ENCODE results near the gene KRT9. TPM values are rescaled to one million over a fixed set of nuclear protein-coding genes. Genes with fewer than 3 reads are reported as not detected.
"Not testable (repeated sequence)": the region's sequence is repeated elsewhere in the genome, so short reads cannot be mapped to it uniquely, and the experiment has no call there.

Gene KRT9
- total and polyA plus RNA-seq, 4 donors = not detected

GRCh38 chr17:41613277-41614082 is 41.6 kb upstream of the KRT9 start:
- no peak for ATAC-seq (ENCODE audit: insufficient read depth, low FRiP score)
- Histone ChIP-seq H3K27me3 (ENCODE audit: control insufficient read depth in 3 of 3, insufficient read depth in 3 of 3, low read length in 2 of 3) (peaks cover 0 to 3% (median 0%) of the 10 kb centered on the region in 3 donors), H3K27ac (ENCODE audit: low read depth in 1 of 2, low read length in 1 of 2) (no peak overlapping the region), H3K36me3 (ENCODE audit: control insufficient read depth in 4 of 4, insufficient read depth in 4 of 4, low read length in 4 of 4) (no peaks in the 10 kb centered on the region), H3K9me3 (ENCODE audit: control insufficient read depth in 4 of 4, insufficient read depth in 3 of 4, low read length in 3 of 4) (no peaks in the 10 kb centered on the region), H3K9ac (ENCODE audit: insufficient read depth in 1 of 2, low read length in 2 of 2) (no peak overlapping the region), H3K4me1 (ENCODE audit: control insufficient read depth in 5 of 5, insufficient read depth in 5 of 5, low read length in 5 of 5) (no peaks in the 10 kb centered on the region), H3K4me3 (no peak overlapping the region)
- TF ChIP-seq CTCF (IDR thresholded peaks at IDR 0.05; ENCODE audit: control extremely low read depth, extremely low read depth) = no peak
- DNase-seq = no peak
- 80 to 89% methylated on average over 11 of the region's 11 CpGs for WGBS, 2 donors

GRCh38 chr17:41612376-41613160 is 40.7 kb upstream of the KRT9 start, which contains the start of gene KRT16:
TSS of gene KRT16 (minus strand) at chr17:41612767. CDS start at chr17:41612688, 79 bp downstream.
- 76 to 80% methylated on average over 30 to 31 of the region's 31 CpGs for WGBS, 2 donors
- peak in 1 of 3 donors; percentile 9 for DNase-seq
- not testable (repeated sequence) for H3K36me3 ChIP-seq (ENCODE audit: control insufficient read depth in 4 of 4, insufficient read depth in 4 of 4, low read length in 4 of 4); H3K4me3 ChIP-seq; H3K9me3 ChIP-seq (ENCODE audit: control insufficient read depth in 4 of 4, insufficient read depth in 3 of 4, low read length in 3 of 4); H3K27ac ChIP-seq (ENCODE audit: low read depth in 1 of 2, low read length in 1 of 2); H3K27me3 ChIP-seq (ENCODE audit: control insufficient read depth in 3 of 3, insufficient read depth in 3 of 3, low read length in 2 of 3); H3K9ac ChIP-seq (ENCODE audit: insufficient read depth in 1 of 2, low read length in 2 of 2); ATAC-seq (ENCODE audit: insufficient read depth, low FRiP score); H3K4me1 ChIP-seq (ENCODE audit: control insufficient read depth in 5 of 5, insufficient read depth in 5 of 5, low read length in 5 of 5)

- Histone ChIP-seq H3K27me3 (ENCODE audit: control insufficient read depth in 3 of 3, insufficient read depth in 3 of 3, low read length in 2 of 3) (peaks cover 0 to 3% (median 0%) of the 10 kb centered on the region in 3 donors), H3K4me1 (ENCODE audit: control insufficient read depth in 5 of 5, insufficient read depth in 5 of 5, low read length in 5 of 5) (no peaks in the 10 kb centered on the region), H3K27ac (ENCODE audit: low read depth in 1 of 2, low read length in 1 of 2) (no peak overlapping the region), H3K9ac (ENCODE audit: insufficient read depth in 1 of 2, low read length in 2 of 2) (no peak overlapping the region), H3K4me3 (no peak overlapping the region), H3K9me3 (ENCODE audit: control insufficient read depth in 4 of 4, insufficient read depth in 3 of 4, low read length in 3 of 4) (peaks cover 0 to 3% (median 2%) of the 10 kb centered on the region in 4 donors), H3K36me3 (ENCODE audit: control insufficient read depth in 4 of 4, insufficient read depth in 4 of 4, low read length in 4 of 4) (no peaks in the 10 kb centered on the region)
- peak in 1 of 3 donors; percentile 8 for DNase-seq
- no peak for ATAC-seq (ENCODE audit: insufficient read depth, low FRiP score)
- no peak for TF ChIP-seq CTCF (IDR thresholded peaks at IDR 0.05; ENCODE audit: control extremely low read depth, extremely low read depth)
- WGBS, 2 donors = 87 to 92% methylated on average over 25 of the region's 25 CpGs
These were observed 39.2 kb upstream of the KRT9 start for GRCh38 chr17:41610965-41611640.

- H3K9me3 ChIP-seq (ENCODE audit: control insufficient read depth in 4 of 4, insufficient read depth in 3 of 4, low read length in 3 of 4); H3K9ac ChIP-seq (ENCODE audit: insufficient read depth in 1 of 2, low read length in 2 of 2); H3K27me3 ChIP-seq (ENCODE audit: control insufficient read depth in 3 of 3, insufficient read depth in 3 of 3, low read length in 2 of 3); H3K4me3 ChIP-seq; ATAC-seq (ENCODE audit: insufficient read depth, low FRiP score); H3K27ac ChIP-seq (ENCODE audit: low read depth in 1 of 2, low read length in 1 of 2); H3K36me3 ChIP-seq (ENCODE audit: control insufficient read depth in 4 of 4, insufficient read depth in 4 of 4, low read length in 4 of 4); H3K4me1 ChIP-seq (ENCODE audit: control insufficient read depth in 5 of 5, insufficient read depth in 5 of 5, low read length in 5 of 5): not testable (repeated sequence)
- peak in 2 of 3 donors; percentile 24 to 46 for DNase-seq
- 18 to 23% methylated on average over 10 of the region's 10 CpGs for whole genome bisulfite sequencing, 2 donors
These were observed 38.2 kb upstream of the KRT9 start for GRCh38 chr17:41610061-41610517.

GRCh38 chr17:41606930-41607329 is 35.1 kb upstream of the KRT9 start:
- DNase-seq = not testable (repeated sequence)

More at GRCh38 chr17:41606930-41607329, 35.1 kb upstream of the KRT9 start:
- not testable (repeated sequence) for H3K9me3 ChIP-seq (ENCODE audit: control insufficient read depth in 4 of 4, insufficient read depth in 3 of 4, low read length in 3 of 4); ATAC-seq (ENCODE audit: insufficient read depth, low FRiP score); H3K27me3 ChIP-seq (ENCODE audit: control insufficient read depth in 3 of 3, insufficient read depth in 3 of 3, low read length in 2 of 3); H3K4me1 ChIP-seq (ENCODE audit: control insufficient read depth in 5 of 5, insufficient read depth in 5 of 5, low read length in 5 of 5); H3K9ac ChIP-seq (ENCODE audit: insufficient read depth in 1 of 2, low read length in 2 of 2); H3K27ac ChIP-seq (ENCODE audit: low read depth in 1 of 2, low read length in 1 of 2); H3K36me3 ChIP-seq (ENCODE audit: control insufficient read depth in 4 of 4, insufficient read depth in 4 of 4, low read length in 4 of 4); H3K4me3 ChIP-seq
- 67 to 75% methylated on average over 4 of the region's 4 CpGs for WGBS, 2 donors
